H1 (cell line): ENCODE data around the gene CNGB1. TPM values are rescaled to one million over a fixed set of nuclear protein-coding genes. Genes with fewer than 3 reads are reported as not detected.

Experiments used
- CTCF ChIA-PET: fragments of 300-600 bp; sonication (Branson Sonifier 250); formaldehyde crosslinking; loops from one replicate; lab custom pipeline; 2021; ENCODE audit not compliant: partially characterized antibody; lab: Charles Lee
- POLR2A ChIA-PET: fragments of 300-600 bp; sonication (Branson Sonifier 250); formaldehyde crosslinking; loops from one replicate; lab custom pipeline; 2021; ENCODE audit warnings: inconsistent platforms; ENCODE audit not compliant: partially characterized antibody; lab: Charles Lee
- DNase-seq, 2 experiments: peaks; one replicate each; pipeline versions ENCODE4 v3.0.0 to v3.0.0-alpha.2; 2010 to 2022; ENCODE audit warnings: low spot score in 2 of 2, low read depth in 1 of 2, mixed read lengths in 1 of 2
- FAIRE-seq: peaks from 2 replicates; lab custom pipeline; 2011; peaks lifted over from hg19 to GRCh38; lab: Jason Lieb, UNC
- H2AFZ ChIP-seq: 2 replicates; pipeline ENCODE4 v1.8.1; 2012; ENCODE audit warnings: low read length, inconsistent platforms
- H2AK5ac ChIP-seq: 2 replicates; pipeline ENCODE4 v1.6.1; 2013; ENCODE audit warnings: low read depth, low read length
- H2BK120ac ChIP-seq: replicated peaks from 2 replicates; pipeline ENCODE3; 2013; ENCODE audit warnings: low read depth, low read length, inconsistent platforms
- H2BK12ac ChIP-seq: 2 replicates; pipeline ENCODE4 v1.6.1; 2013; ENCODE audit warnings: low read depth, low read length
- H2BK15ac ChIP-seq: 2 replicates; pipeline ENCODE4 v1.6.1; 2013; ENCODE audit warnings: low read length
- H2BK20ac ChIP-seq: 2 replicates; pipeline ENCODE4 v1.6.1; 2013; ENCODE audit warnings: low read length
- H2BK5ac ChIP-seq: 2 replicates; pipeline ENCODE4 v1.6.1; 2013; ENCODE audit warnings: low read depth, low read length
- H3K14ac ChIP-seq: 2 replicates; pipeline ENCODE4 v1.6.1; 2013; ENCODE audit warnings: inconsistent platforms; ENCODE audit not compliant: insufficient read length
- H3K18ac ChIP-seq: 2 replicates; pipeline ENCODE4 v1.6.1; 2013; ENCODE audit warnings: low read length; ENCODE audit errors: extremely low read depth
- H3K23ac ChIP-seq: 2 replicates; pipeline ENCODE4 v1.6.1; 2013; ENCODE audit warnings: inconsistent platforms; ENCODE audit not compliant: insufficient read length
- H3K23me2 ChIP-seq: 2 replicates; pipeline ENCODE4 v1.6.1; 2013; ENCODE audit warnings: low read depth, low read length
- H3K27ac ChIP-seq: 2 replicates; pipeline ENCODE4 v1.6.1; 2011; ENCODE audit warnings: low read depth, low read length, inconsistent platforms
- H3K27me3 ChIP-seq, 4 experiments: replicated peaks in 1 of 4; 1 replicate in 1 of 4; 2 replicates in 3 of 4; pipeline versions ENCODE4 v1.6.1 to v1.8.1; 2011 to 2013; ENCODE audit warnings: low read length in 3 of 4, mild to moderate bottlenecking in 3 of 4, inconsistent platforms in 2 of 4, mixed read lengths in 2 of 4, moderate library complexity in 1 of 4; ENCODE audit not compliant: control insufficient read depth in 3 of 4, insufficient read depth in 3 of 4; ENCODE audit errors: extremely low read depth in 1 of 4
- H3K36me3 ChIP-seq, 4 experiments: 2 replicates each; pipeline versions ENCODE4 v1.6.1 to v1.8.1; 2011 to 2013; ENCODE audit warnings: mild to moderate bottlenecking in 4 of 4, low read length in 3 of 4, moderate library complexity in 2 of 4, control low read depth in 1 of 4, inconsistent platforms in 1 of 4; ENCODE audit not compliant: insufficient read depth in 4 of 4, control insufficient read depth in 2 of 4
- H3K4ac ChIP-seq: replicated peaks from 2 replicates; pipeline ENCODE3; 2013; ENCODE audit warnings: low read length, low read depth, mixed read lengths, inconsistent platforms; ENCODE audit not compliant: insufficient read length
- H3K4me1 ChIP-seq, 4 experiments: replicated peaks in 1 of 4; 1 replicate in 1 of 4; 2 replicates in 3 of 4; pipeline versions ENCODE4 v1.6.1 to v1.8.1; 2011 to 2013; ENCODE audit warnings: low read length in 3 of 4, inconsistent platforms in 2 of 4, mixed read lengths in 1 of 4; ENCODE audit not compliant: insufficient read depth in 4 of 4, control insufficient read depth in 3 of 4
- H3K4me2 ChIP-seq, 2 experiments: 2 replicates each; pipeline versions ENCODE4 v1.6.1 to v1.8.1; 2011 to 2013; ENCODE audit warnings: low read depth in 2 of 2, low read length in 2 of 2, control low read depth in 1 of 2, inconsistent platforms in 1 of 2, mild to moderate bottlenecking in 1 of 2; ENCODE audit not compliant: insufficient read depth in 1 of 2
- H3K4me3 ChIP-seq, 4 experiments: fragments of 200-600, 300-600 bp in 1 of 4; sonication (generic), shearing (Covaris generic), sonication (Bioruptor Twin) in 1 of 4; 2 replicates each; pipeline versions ENCODE4 v1.5.1 to v1.8.1; 2011 to 2016; ENCODE audit warnings: low read length in 4 of 4, low read depth in 3 of 4, control low read depth in 2 of 4, inconsistent platforms in 2 of 4, mild to moderate bottlenecking in 2 of 4, mixed read lengths in 1 of 4, moderate library complexity in 1 of 4; ENCODE audit not compliant: insufficient read depth in 2 of 4; ENCODE audit errors: extremely low read depth in 1 of 4
- H3K56ac ChIP-seq: replicated peaks from 2 replicates; pipeline ENCODE3; 2013; ENCODE audit warnings: low read depth, mild to moderate bottlenecking, mixed read lengths, low read length, inconsistent platforms; ENCODE audit not compliant: insufficient read length
- H3K79me1 ChIP-seq: 2 replicates; pipeline ENCODE4 v1.6.1; 2013; ENCODE audit warnings: low read depth, low read length, control low read depth
- H3K79me2 ChIP-seq, 2 experiments: 2 replicates each; pipeline versions ENCODE4 v1.6.1 to v1.8.1; 2012 to 2013; ENCODE audit warnings: low read length in 2 of 2, mild to moderate bottlenecking in 2 of 2, inconsistent platforms in 1 of 2; ENCODE audit not compliant: insufficient read depth in 2 of 2, control insufficient read depth in 1 of 2
- H3K9ac ChIP-seq, 4 experiments: replicated peaks in 1 of 4; 1 replicate in 1 of 4; 2 replicates in 3 of 4; pipeline versions ENCODE4 v1.6.1 to v1.8.1; 2011 to 2013; ENCODE audit warnings: low read depth in 3 of 4, low read length in 3 of 4, control low read depth in 2 of 4, mild to moderate bottlenecking in 2 of 4, moderate library complexity in 2 of 4, inconsistent platforms in 1 of 4; ENCODE audit errors: extremely low read depth in 1 of 4
- H3K9me3 ChIP-seq, 2 experiments: 2 replicates each; pipeline versions ENCODE4 v1.6.1 to v1.8.1; 2012 to 2013; ENCODE audit warnings: mild to moderate bottlenecking in 2 of 2, moderate library complexity in 2 of 2, control low read depth in 1 of 2, inconsistent platforms in 1 of 2, low read depth in 1 of 2, low read length in 1 of 2, mixed read lengths in 1 of 2; ENCODE audit not compliant: insufficient read depth in 2 of 2
- H4K20me1 ChIP-seq, 2 experiments: replicated peaks in 1 of 2; 2 replicates each; pipeline versions ENCODE3 to v1.8.1; 2011 to 2013; ENCODE audit warnings: inconsistent platforms in 2 of 2, low read length in 2 of 2, mild to moderate bottlenecking in 1 of 2; ENCODE audit not compliant: insufficient read depth in 2 of 2, control insufficient read depth in 1 of 2
- H4K5ac ChIP-seq: 2 replicates; pipeline ENCODE4 v1.6.1; 2013; ENCODE audit warnings: low read length, low read depth, mixed read lengths, inconsistent platforms; ENCODE audit not compliant: insufficient read length
- H4K8ac ChIP-seq: 2 replicates; pipeline ENCODE4 v1.8.0; 2013; ENCODE audit warnings: mild to moderate bottlenecking, moderate library complexity, low read length, inconsistent platforms; ENCODE audit not compliant: insufficient read depth; ENCODE audit errors: extremely low read depth
- H4K91ac ChIP-seq: replicated peaks from 2 replicates; pipeline ENCODE3; 2013; ENCODE audit warnings: low read length, mixed read lengths, inconsistent platforms; ENCODE audit not compliant: insufficient read length
- BRCA1 ChIP-seq: IDR thresholded peaks from 2 replicates; pipeline ENCODE4 v1.6.1; 2012; ENCODE audit warnings: low read depth, low read length, improper control_type of control experiment
- CBX5 ChIP-seq: fragments of 300-800, 300-1000 bp; sonication (generic); IDR thresholded peaks from 2 replicates; pipeline ENCODE4 v1.7.1; 2016; ENCODE audit warnings: antibody characterized with exemption, low read length, low read depth
- NRF1 ChIP-seq: IDR thresholded peaks from 2 replicates; pipeline ENCODE4 v1.6.1; 2011; ENCODE audit warnings: mild to moderate bottlenecking, low read depth, low read length, improper control_type of control experiment
- RFX5 ChIP-seq: IDR thresholded peaks from 2 replicates; pipeline ENCODE4 v1.6.1; 2011; ENCODE audit warnings: low read depth, low read length, improper control_type of control experiment, borderline replicate concordance
- SIRT6 ChIP-seq: IDR thresholded peaks from one replicate; pipeline ENCODE4 v1.7.1; 2012; ENCODE audit warnings: low read length, inconsistent platforms
- SRF ChIP-seq: IDR thresholded peaks from 2 replicates; pipeline ENCODE4 v1.6.1; 2011; ENCODE audit warnings: mild to moderate bottlenecking, low read depth, low read length, moderate library complexity
- TAF1 ChIP-seq: IDR thresholded peaks from 2 replicates; pipeline ENCODE4 v1.6.1; 2011; ENCODE audit warnings: mild to moderate bottlenecking, low read depth, low read length
- TEAD4 ChIP-seq: IDR thresholded peaks from 2 replicates; pipeline ENCODE4 v1.6.1; 2012; ENCODE audit warnings: low read depth, low read length, inconsistent platforms, mixed read lengths
- WGBS, 2 experiments: shearing (Covaris generic) in 1 of 2; methylation state at CpG; one replicate each; pipeline versions ENCODE4 v1.1.6 to v1.1.7; 2013 to 2015; ENCODE audit warnings: low lambda C conversion rate in 2 of 2, mixed read lengths in 2 of 2, inconsistent platforms in 1 of 2, low coverage in 1 of 2, missing lambda C conversion rate in 1 of 2; ENCODE audit not compliant: insufficient replicate concordance in 2 of 2, insufficient coverage in 1 of 2, insufficient read length in 1 of 2; ENCODE audit errors: extremely low coverage in 1 of 2, missing lambda C conversion rate in 1 of 2; 5-methylcytosine and 5-hydroxymethylcytosine counted together
- polyA plus RNA-seq, 7 experiments: library from polyadenylated mRNA; depleted of rRNA in 3 of 7; stranded (reverse) in 5 of 7; unstranded in 2 of 7; fragments of >200 nt in 5 of 7; fragments of 200-250 nt in 2 of 7; gene quantifications; 1 replicate in 5 of 7; 2 replicates in 1 of 7; 4 replicates in 1 of 7; pipeline versions ENCODE4 v1.2.1 to v1.2.3, GENCODE V29; 2011 to 2013; ENCODE audit warnings: missing spikeins in 2 of 7, mixed read lengths in 2 of 7
- total RNA-seq: library from RNA; stranded (reverse); fragmentation: NEBNext Ultra II Directional; extraction: Animal tissue kit (Norgen Biotek cat#: 25700); gene quantifications from 2 replicates; pipeline ENCODE4 v1.2.1, GENCODE V29; 2021
- TF ChIP-seq, protein P1 (sequence below): IDR thresholded peaks from 2 replicates; pipeline ENCODE4 v1.6.1; 2012; ENCODE audit warnings: inconsistent platforms
- TF ChIP-seq, protein P2 (sequence below): IDR thresholded peaks from 2 replicates; pipeline ENCODE4 v1.6.1; 2011; ENCODE audit warnings: low read depth, mild to moderate bottlenecking, low read length; ENCODE audit not compliant: insufficient read depth

CNGB1 gene
- total and polyA plus RNA-seq, 2 of the 8 experiments (the other 6 are each of a cell fraction or from before 2014, with no cell fraction given), result not detected

DNA sequence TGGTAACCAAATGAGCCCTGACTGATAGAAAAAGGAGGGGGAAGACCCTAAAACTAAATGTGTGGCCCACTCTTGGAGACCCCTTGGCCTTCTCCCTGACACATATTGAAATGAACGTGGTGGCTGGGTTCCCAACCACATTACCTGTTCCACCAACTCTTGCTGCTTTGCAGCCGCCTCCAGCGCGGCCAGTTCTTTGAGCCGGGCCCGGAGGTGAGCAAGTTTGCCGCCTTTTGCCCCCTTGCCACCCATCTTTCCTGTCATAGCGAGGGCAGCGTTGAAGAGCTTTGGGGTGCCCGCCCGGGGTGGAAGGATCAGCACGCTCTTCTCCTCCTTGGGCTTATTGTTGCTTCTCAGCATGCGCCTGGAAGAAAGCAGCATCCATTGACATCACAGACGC, 83.2 kb downstream of the CNGB1 start:
- DNase-seq (no peak), FAIRE-seq (no peak)
- POLR2A ChIA-PET, result no interaction called here
- WGBS, 2 experiments, result 90% methylated on average over 14 of the region's 14 CpGs; no CpG with 5 or more reads in 1 of the 2 experiments
- Histone ChIP-seq H3K27ac (no peak overlapping the region), H2BK120ac (no peak overlapping the region), H2BK5ac (no peak overlapping the region), H3K27me3 (peaks cover 0 to 5% (median under 1%) of the 10 kb centered on the region in 4 experiments; a peak in 2 of 7 replicates), H2BK20ac (no peak overlapping the region), H3K14ac (no peak overlapping the region), H4K20me1 (no peaks in the 10 kb centered on the region), H4K5ac (no peak overlapping the region), H2AFZ (no peak overlapping the region), H2BK15ac (no peak overlapping the region), H3K18ac (no peak overlapping the region), H3K23ac (no peak overlapping the region), H3K79me2 (no peaks in the 10 kb centered on the region), H3K4me2 (no peak overlapping the region), H4K91ac (no peak overlapping the region), H3K4me3 (no peak overlapping the region), H2AK5ac (no peak overlapping the region), H3K36me3 (no peaks in the 10 kb centered on the region), H3K9me3 (no peaks in the 10 kb centered on the region), H2BK12ac (no peak overlapping the region), H4K8ac (no peak overlapping the region), H3K56ac (no peak overlapping the region), H3K4ac (no peak overlapping the region), H3K9ac (no peak overlapping the region), H3K23me2 (no peaks in the 10 kb centered on the region; the same call in 1 of the 2 replicates), H3K79me1 (no peaks in the 10 kb centered on the region), H3K4me1 (peaks cover 0 to 11% (median 3%) of the 10 kb centered on the region in 4 experiments; a peak in 5 of 7 replicates)
- TF ChIP-seq BRCA1 (no peak), RFX5 (no peak), SIRT6 (no peak), TAF1 (no peak), CBX5 (no peak), NRF1 (no peak), SRF (no peak), TEAD4 (no peak)
- TF ChIP-seq, protein P1, sequence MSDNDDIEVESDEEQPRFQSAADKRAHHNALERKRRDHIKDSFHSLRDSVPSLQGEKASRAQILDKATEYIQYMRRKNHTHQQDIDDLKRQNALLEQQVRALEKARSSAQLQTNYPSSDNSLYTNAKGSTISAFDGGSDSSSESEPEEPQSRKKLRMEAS, result no peak
- TF ChIP-seq, protein P2, sequence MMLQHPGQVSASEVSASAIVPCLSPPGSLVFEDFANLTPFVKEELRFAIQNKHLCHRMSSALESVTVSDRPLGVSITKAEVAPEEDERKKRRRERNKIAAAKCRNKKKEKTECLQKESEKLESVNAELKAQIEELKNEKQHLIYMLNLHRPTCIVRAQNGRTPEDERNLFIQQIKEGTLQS, result no peak
- CTCF ChIA-PET, result interaction anchor here (1.3 to 5.9 kb wide), 3 partner anchors 13 to 112 kb away, joined by 4 to 55 read pairs (median 10); no protein-coding TSS in a partner anchor
